A549 (cell line): Measurements from ENCODE around the gene SPTLC3.

Source experiments
- CEBPB ChIP-seq, 2 experiments: fragments of >200 bp in 1 of 2; sonication (Bioruptor Twin) in 1 of 2; formaldehyde crosslinking in 1 of 2; IDR thresholded peaks; 2 replicates each; pipeline ENCODE4 v1.6.1; 2012 to 2016
- EHMT2 ChIP-seq: fragments of 200-600 bp; sonication (generic); IDR thresholded peaks from 2 replicates; pipeline ENCODE4 v1.6.1; 2016; ENCODE audit warnings: antibody characterized with exemption, low read depth, mild to moderate bottlenecking, moderate library complexity
- EP300 ChIP-seq, 2 experiments: fragments of >200 bp; sonication (Bioruptor Twin); formaldehyde crosslinking; IDR thresholded peaks; 2 replicates in 1 of 2; 3 replicates in 1 of 2; pipeline ENCODE4 v1.6.1; 2016 to 2017
- HOXA7 ChIP-seq: fragments of 250-450 bp; sonication (Bioruptor Pico); IDR thresholded peaks from 2 replicates; pipeline ENCODE4 v1.5.0; 2020; ENCODE audit warnings: mild to moderate bottlenecking, moderate library complexity
- MAFK ChIP-seq: fragments of 450-650 bp; IDR thresholded peaks from 2 replicates; pipeline ENCODE4 v1.6.1; 2014; ENCODE audit not compliant: partially characterized antibody
- NR3C1 ChIP-seq: fragments of >200 bp; sonication (Bioruptor Twin); formaldehyde crosslinking; IDR thresholded peaks from 3 replicates; pipeline ENCODE4 v1.6.1; 2017
- POLR2A ChIP-seq: IDR thresholded peaks from 2 replicates; pipeline ENCODE4 v1.6.1; 2012; ENCODE audit warnings: mild to moderate bottlenecking, low read length
- RAD21 ChIP-seq, 2 experiments: fragments of >200 bp in 1 of 2; sonication (Bioruptor Twin) in 1 of 2; formaldehyde crosslinking in 1 of 2; IDR thresholded peaks in 1 of 2; conservative IDR thresholded peaks in 1 of 2; 2 replicates in 1 of 2; 3 replicates in 1 of 2; pipeline ENCODE4 v1.6.1; 2012 to 2018; ENCODE audit warnings: inconsistent platforms in 1 of 2
- TF ChIP-seq, protein P1 (sequence below): fragments of 450-650 bp; IDR thresholded peaks from 2 replicates; pipeline ENCODE4 v1.6.1; 2014; ENCODE audit warnings: antibody characterized with exemption
- TF ChIP-seq, protein P2 (sequence below): fragments of >200 bp; sonication (Bioruptor Twin); formaldehyde crosslinking; IDR thresholded peaks from 3 replicates; pipeline ENCODE4 v1.5.1; 2016
- TF ChIP-seq, protein P3 (sequence below): IDR thresholded peaks from 2 replicates; pipeline ENCODE4 v1.6.1; 2012

DNA sequence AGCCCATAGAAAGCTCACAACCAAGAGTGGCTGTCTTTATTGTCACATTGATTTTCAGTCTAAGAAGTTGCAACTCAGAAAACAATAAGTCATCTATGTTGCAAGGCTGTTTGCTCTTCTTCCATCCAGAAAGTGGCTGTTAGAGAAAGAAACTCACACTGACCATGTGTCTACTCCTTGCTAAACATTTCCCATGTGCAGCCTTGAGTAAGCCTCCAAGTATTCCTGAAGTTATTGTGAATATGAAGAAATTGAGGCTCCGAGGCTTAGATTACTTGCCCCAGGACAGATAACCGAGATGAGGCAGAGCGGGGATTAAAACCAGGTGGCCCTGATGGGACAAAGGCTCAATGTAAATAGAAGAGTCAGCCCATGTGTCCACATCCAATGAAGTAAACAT is 105.0 kb downstream of the SPTLC3 start:
- TF ChIP-seq POLR2A = no peak
- TF ChIP-seq, protein P1, sequence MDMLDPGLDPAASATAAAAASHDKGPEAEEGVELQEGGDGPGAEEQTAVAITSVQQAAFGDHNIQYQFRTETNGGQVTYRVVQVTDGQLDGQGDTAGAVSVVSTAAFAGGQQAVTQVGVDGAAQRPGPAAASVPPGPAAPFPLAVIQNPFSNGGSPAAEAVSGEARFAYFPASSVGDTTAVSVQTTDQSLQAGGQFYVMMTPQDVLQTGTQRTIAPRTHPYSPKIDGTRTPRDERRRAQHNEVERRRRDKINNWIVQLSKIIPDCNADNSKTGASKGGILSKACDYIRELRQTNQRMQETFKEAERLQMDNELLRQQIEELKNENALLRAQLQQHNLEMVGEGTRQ = no peak
- TF ChIP-seq, protein P2, sequence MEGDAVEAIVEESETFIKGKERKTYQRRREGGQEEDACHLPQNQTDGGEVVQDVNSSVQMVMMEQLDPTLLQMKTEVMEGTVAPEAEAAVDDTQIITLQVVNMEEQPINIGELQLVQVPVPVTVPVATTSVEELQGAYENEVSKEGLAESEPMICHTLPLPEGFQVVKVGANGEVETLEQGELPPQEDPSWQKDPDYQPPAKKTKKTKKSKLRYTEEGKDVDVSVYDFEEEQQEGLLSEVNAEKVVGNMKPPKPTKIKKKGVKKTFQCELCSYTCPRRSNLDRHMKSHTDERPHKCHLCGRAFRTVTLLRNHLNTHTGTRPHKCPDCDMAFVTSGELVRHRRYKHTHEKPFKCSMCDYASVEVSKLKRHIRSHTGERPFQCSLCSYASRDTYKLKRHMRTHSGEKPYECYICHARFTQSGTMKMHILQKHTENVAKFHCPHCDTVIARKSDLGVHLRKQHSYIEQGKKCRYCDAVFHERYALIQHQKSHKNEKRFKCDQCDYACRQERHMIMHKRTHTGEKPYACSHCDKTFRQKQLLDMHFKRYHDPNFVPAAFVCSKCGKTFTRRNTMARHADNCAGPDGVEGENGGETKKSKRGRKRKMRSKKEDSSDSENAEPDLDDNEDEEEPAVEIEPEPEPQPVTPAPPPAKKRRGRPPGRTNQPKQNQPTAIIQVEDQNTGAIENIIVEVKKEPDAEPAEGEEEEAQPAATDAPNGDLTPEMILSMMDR = no peak
- no peak for TF ChIP-seq RAD21 (conservative IDR thresholded peaks at IDR 0.05 in 1 of 2, IDR thresholded peaks at IDR 0.05 in 1 of 2)
- TF ChIP-seq MAFK = no peak
- TF ChIP-seq CEBPB (IDR thresholded peaks at IDR 0.05) = no peak
- TF ChIP-seq NR3C1 = no peak
- no peak for TF ChIP-seq EP300 (IDR thresholded peaks at IDR 0.05)
- TF ChIP-seq EHMT2 = no peak
- TF ChIP-seq, protein P3, sequence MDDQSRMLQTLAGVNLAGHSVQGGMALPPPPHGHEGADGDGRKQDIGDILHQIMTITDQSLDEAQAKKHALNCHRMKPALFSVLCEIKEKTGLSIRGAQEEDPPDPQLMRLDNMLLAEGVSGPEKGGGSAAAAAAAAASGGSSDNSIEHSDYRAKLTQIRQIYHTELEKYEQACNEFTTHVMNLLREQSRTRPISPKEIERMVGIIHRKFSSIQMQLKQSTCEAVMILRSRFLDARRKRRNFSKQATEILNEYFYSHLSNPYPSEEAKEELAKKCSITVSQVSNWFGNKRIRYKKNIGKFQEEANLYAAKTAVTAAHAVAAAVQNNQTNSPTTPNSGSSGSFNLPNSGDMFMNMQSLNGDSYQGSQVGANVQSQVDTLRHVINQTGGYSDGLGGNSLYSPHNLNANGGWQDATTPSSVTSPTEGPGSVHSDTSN = no peak
- TF ChIP-seq HOXA7 (CRISPR knock-in tag) = no peak
